Endothelial cell of umbilical vein (primary cell): ENCODE results near the gene NRP2. TPM values are rescaled to one million over a fixed set of nuclear protein-coding genes. Genes with fewer than 3 reads are reported as not detected.

Experiments used
- BruUV-seq: library from RNA; stranded (reverse); fragments of 400-500 nt; replicated peaks from 2 replicates; lab custom pipeline; 2021; lab: Mats Ljungman, UMichigan
- CTCF ChIA-PET: fragments of 300-600, 350-600 bp; sonication (Branson Sonifier 250); formaldehyde crosslinking; loops from one replicate; lab custom pipeline; 2021; ENCODE audit warnings: antibody characterized with exemption, inconsistent platforms; lab: Charles Lee
- POLR2A ChIA-PET: fragments of 300-600, 350-600 bp; sonication (Branson Sonifier 250); formaldehyde crosslinking; loops from one replicate; lab custom pipeline; 2021; ENCODE audit warnings: antibody characterized with exemption, inconsistent platforms; lab: Charles Lee
- DNase-seq: peaks from one replicate; pipeline ENCODE4 v3.0.0-alpha.2; 2011; ENCODE audit warnings: low read depth, low spot score
- FAIRE-seq: peaks from 2 replicates; lab custom pipeline; 2011; peaks lifted over from hg19 to GRCh38; lab: Jason Lieb, UNC
- H2AFZ ChIP-seq: 2 replicates; pipeline ENCODE4 v1.6.0; 2012; ENCODE audit warnings: low read depth, low read length, control low read depth, inconsistent platforms
- H3K27ac ChIP-seq: 2 replicates; pipeline ENCODE4 v1.5.1; 2011; ENCODE audit warnings: low read depth, mild to moderate bottlenecking, control low read depth, low read length, moderate library complexity; ENCODE audit not compliant: insufficient read depth
- H3K27me3 ChIP-seq, 2 experiments: 2 replicates each; pipeline versions ENCODE4 v1.6.0 to v1.6.1; 2011; ENCODE audit warnings: low read length in 2 of 2, mixed read lengths in 1 of 2; ENCODE audit not compliant: control insufficient read depth in 2 of 2, insufficient read depth in 2 of 2
- H3K36me3 ChIP-seq, 2 experiments: 2 replicates in 1 of 2; 3 replicates in 1 of 2; pipeline ENCODE4 v1.5.1; 2011; ENCODE audit warnings: low read length in 2 of 2, mild to moderate bottlenecking in 1 of 2, moderate library complexity in 1 of 2; ENCODE audit not compliant: control insufficient read depth in 2 of 2, insufficient read depth in 2 of 2; ENCODE audit errors: extremely low read depth in 1 of 2
- H3K4me1 ChIP-seq: 3 replicates; pipeline ENCODE4 v1.5.1; 2011; ENCODE audit warnings: mild to moderate bottlenecking, low read length; ENCODE audit not compliant: control insufficient read depth, insufficient read depth; ENCODE audit errors: extremely low read depth
- H3K4me2 ChIP-seq: 2 replicates; pipeline ENCODE4 v1.6.1; 2011; ENCODE audit warnings: low read length, control low read depth, mixed read lengths; ENCODE audit not compliant: insufficient read depth
- H3K4me3 ChIP-seq, 3 experiments: fragments of 200-600 bp in 1 of 3; sonication (generic), shearing (Covaris generic) in 1 of 3; replicated peaks in 1 of 3; 2 replicates each; pipeline ENCODE4 v1.5.1; 2011 to 2016; ENCODE audit warnings: control low read depth in 3 of 3, low read length in 3 of 3, mild to moderate bottlenecking in 2 of 3, inconsistent platforms in 1 of 3, low read depth in 1 of 3, moderate library complexity in 1 of 3; ENCODE audit not compliant: insufficient read depth in 1 of 3
- H3K79me2 ChIP-seq: 2 replicates; pipeline ENCODE4 v1.6.0; 2012; ENCODE audit warnings: low read length, inconsistent platforms; ENCODE audit not compliant: control insufficient read depth, insufficient read depth
- H3K9ac ChIP-seq: replicated peaks from 2 replicates; pipeline ENCODE3; 2011; ENCODE audit warnings: low read length, control low read depth; ENCODE audit not compliant: insufficient read depth; ENCODE audit errors: extremely low read depth
- H3K9me1 ChIP-seq: replicated peaks from 3 replicates; pipeline ENCODE4 v1.6.0; 2011; ENCODE audit warnings: mild to moderate bottlenecking, low read length; ENCODE audit not compliant: control insufficient read depth, insufficient read depth; ENCODE audit errors: extremely low read depth
- H3K9me3 ChIP-seq: replicated peaks from 2 replicates; pipeline ENCODE4 v1.5.1; 2012; ENCODE audit warnings: low read length, inconsistent platforms; ENCODE audit not compliant: control insufficient read depth, insufficient read depth
- H4K20me1 ChIP-seq: replicated peaks from 2 replicates; pipeline ENCODE3; 2011; ENCODE audit warnings: mild to moderate bottlenecking, low read length; ENCODE audit not compliant: control insufficient read depth, insufficient read depth; ENCODE audit errors: extremely low read depth
- EZH2 ChIP-seq: IDR thresholded peaks from 2 replicates; pipeline ENCODE4 v1.6.1; 2012; ENCODE audit warnings: borderline replicate concordance, low read depth, mild to moderate bottlenecking, moderate library complexity, low read length, inconsistent platforms; ENCODE audit not compliant: severe bottlenecking
- FOS ChIP-seq: IDR thresholded peaks from 2 replicates; pipeline ENCODE4 v1.6.1; 2011; ENCODE audit warnings: mild to moderate bottlenecking, low read length, moderate library complexity, borderline replicate concordance; ENCODE audit not compliant: insufficient read depth
- GATA2 ChIP-seq: IDR thresholded peaks from 2 replicates; pipeline ENCODE4 v1.7.0; 2011; ENCODE audit warnings: low read depth, mild to moderate bottlenecking, moderate library complexity, mixed read lengths, low read length; ENCODE audit not compliant: insufficient read length, insufficient read depth
- JUN ChIP-seq: IDR thresholded peaks from 2 replicates; pipeline ENCODE4 v1.6.1; 2011; ENCODE audit warnings: borderline replicate concordance, low read depth; ENCODE audit not compliant: insufficient read length, insufficient read depth
- MYC ChIP-seq: IDR thresholded peaks from one replicate; pipeline ENCODE4 v1.6.1; 2011; ENCODE audit warnings: mild to moderate bottlenecking, low read depth, low read length
- POLR2A ChIP-seq: IDR thresholded peaks from 2 replicates; pipeline ENCODE4 v1.6.1; 2012; ENCODE audit warnings: low read depth, mild to moderate bottlenecking, control low read depth, low read length
- POLR2AphosphoS5 ChIP-seq: IDR thresholded peaks from 2 replicates; pipeline ENCODE4 v1.6.1; 2012; ENCODE audit warnings: low read depth, mild to moderate bottlenecking, control low read depth, low read length, moderate library complexity; ENCODE audit not compliant: insufficient read depth
- dilution Hi-C: fragments of 300-500 bp; cut with MboI; formaldehyde crosslinking; loops from one replicate; pipeline ENCODE4 v1.15.0; 2019; ENCODE audit warnings: low sequenced_read_pairs; ENCODE audit not compliant: extremely low pct_ligation_motif_present
- intact Hi-C: fragments of 100-400 bp; cut with micrococcal nuclease; formaldehyde crosslinking; loops from one replicate; pipeline ENCODE4 v1.10.0; 2022
- polyA plus RNA-seq, 4 experiments: library from polyadenylated mRNA; depleted of rRNA in 3 of 4; stranded (reverse) in 3 of 4; unstranded in 1 of 4; fragments of >200 nt; gene quantifications; 2 replicates each; pipeline versions ENCODE4 v1.2.1 to v1.2.3, GENCODE V29; 2011 to 2012; ENCODE audit warnings: missing spikeins in 1 of 4
- total RNA-seq: library from RNA; stranded (reverse); gene quantifications from 2 replicates; pipeline ENCODE4 v1.2.3, GENCODE V29; 2021
- TF ChIP-seq, protein P1 (sequence below): IDR thresholded peaks from 2 replicates; pipeline ENCODE4 v1.6.1; 2011; ENCODE audit not compliant: insufficient read depth, insufficient read length
- TF ChIP-seq, protein P2 (sequence below), 2 donors: IDR thresholded peaks; 1 replicate in 1 of 2; 2 replicates in 1 of 2; pipeline ENCODE4 v1.5.1; 2011; ENCODE audit warnings: low read length in 2 of 2, mild to moderate bottlenecking in 2 of 2, moderate library complexity in 2 of 2, control low read depth in 1 of 2, inconsistent platforms in 1 of 2, low read depth in 1 of 2; ENCODE audit not compliant: insufficient read depth in 1 of 2; ENCODE audit errors: extremely low read depth in 1 of 2

NRP2 gene
- total and polyA plus RNA-seq, 2 donors (not counting 3 experiments of a cell fraction or from before 2014, with no cell fraction given): 160 to 240 TPM

DNA sequence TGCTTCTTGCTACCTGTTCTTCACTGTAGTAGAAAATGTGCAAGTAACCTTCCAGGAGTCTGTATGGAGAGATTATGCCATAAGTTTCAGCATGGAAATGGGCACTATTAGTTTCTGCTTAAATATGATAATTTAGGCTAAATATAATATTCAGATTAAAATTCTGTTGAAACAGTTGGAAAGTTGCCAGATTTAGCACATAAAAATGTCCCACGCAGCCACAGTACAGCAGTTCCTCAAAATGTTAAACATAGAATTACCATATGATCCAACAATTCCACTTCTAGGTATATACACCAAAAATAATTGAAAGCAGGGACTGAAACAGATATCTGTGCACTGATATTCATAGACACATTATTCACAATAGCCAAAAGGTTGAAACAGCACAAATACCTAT, 121.2 kb downstream of the NRP2 start:
- no peak overlapping the region for H3K4me2 ChIP-seq
- POLR2A ChIA-PET: no interaction called here
- no TSS peak for BruUV-seq
- no peak overlapping the region for H3K27ac ChIP-seq
- peaks cover 9% of the 10 kb centered on the region for H3K4me1 ChIP-seq
- CTCF ChIA-PET: no interaction called here
- no peaks in the 10 kb centered on the region for H4K20me1 ChIP-seq
- TF ChIP-seq JUN: no peak
- H2AFZ ChIP-seq: no peak overlapping the region
- H3K9me1 ChIP-seq: no peaks in the 10 kb centered on the region
- H3K9ac ChIP-seq: no peak overlapping the region
- H3K27me3 ChIP-seq: peaks cover 0 to 8% of the 10 kb centered on the region in 2 experiments
- no peaks in the 10 kb centered on the region for H3K36me3 ChIP-seq
- no peaks in the 10 kb centered on the region for H3K9me3 ChIP-seq
- no peaks in the 10 kb centered on the region for H3K79me2 ChIP-seq
- dilution Hi-C loops: no loop called here
- DNase-seq (no peak), FAIRE-seq (no peak)
- no peak overlapping the region for H3K4me3 ChIP-seq
- intact Hi-C loops: no loop called here

DNA sequence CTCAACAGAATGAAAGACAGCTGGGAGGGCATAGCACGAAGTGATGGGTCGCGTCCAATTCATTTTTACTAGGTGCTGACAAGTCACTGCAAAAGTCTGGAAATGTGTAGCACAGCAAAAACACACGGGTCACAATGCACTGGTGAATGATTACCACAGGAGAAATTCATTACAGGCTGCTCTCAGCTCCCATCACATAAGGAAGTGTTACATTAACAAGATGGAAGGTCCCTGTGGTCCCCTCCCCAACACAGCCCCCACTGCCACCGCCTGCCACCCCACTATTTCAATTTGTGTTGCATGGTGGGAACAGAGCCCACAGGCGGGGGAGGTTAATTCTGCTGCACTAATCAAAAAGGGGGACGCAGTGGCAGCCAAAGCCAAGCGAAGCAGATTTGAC, 122.8 kb downstream of the NRP2 start:
- intact Hi-C loops: no loop called here
- no TSS peak for BruUV-seq
- Histone ChIP-seq H3K9ac (no peak overlapping the region), H3K27me3 (peaks cover 0 to 10% of the 10 kb centered on the region in 2 experiments), H3K9me1 (no peaks in the 10 kb centered on the region), H3K27ac (no peak overlapping the region), H3K79me2 (no peaks in the 10 kb centered on the region), H3K36me3 (no peaks in the 10 kb centered on the region), H3K4me3 (no peak overlapping the region), H2AFZ (no peak overlapping the region), H3K9me3 (no peaks in the 10 kb centered on the region), H3K4me1 (peaks cover 9% of the 10 kb centered on the region), H4K20me1 (no peaks in the 10 kb centered on the region), H3K4me2 (no peak overlapping the region)
- ChIA-PET CTCF (interaction anchor here (1.4 kb wide), 1 partner anchor 8 kb away, joined by 4 read pairs; no protein-coding TSS in a partner anchor), POLR2A (no interaction called here)
- FAIRE-seq (no peak), DNase-seq (no peak)
- no peak for TF ChIP-seq GATA2
- no peak for TF ChIP-seq JUN
- no peak for TF ChIP-seq FOS
- TF ChIP-seq, protein P1, sequence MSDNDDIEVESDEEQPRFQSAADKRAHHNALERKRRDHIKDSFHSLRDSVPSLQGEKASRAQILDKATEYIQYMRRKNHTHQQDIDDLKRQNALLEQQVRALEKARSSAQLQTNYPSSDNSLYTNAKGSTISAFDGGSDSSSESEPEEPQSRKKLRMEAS: no peak
- no peak for TF ChIP-seq MYC
- TF ChIP-seq, protein P2, sequence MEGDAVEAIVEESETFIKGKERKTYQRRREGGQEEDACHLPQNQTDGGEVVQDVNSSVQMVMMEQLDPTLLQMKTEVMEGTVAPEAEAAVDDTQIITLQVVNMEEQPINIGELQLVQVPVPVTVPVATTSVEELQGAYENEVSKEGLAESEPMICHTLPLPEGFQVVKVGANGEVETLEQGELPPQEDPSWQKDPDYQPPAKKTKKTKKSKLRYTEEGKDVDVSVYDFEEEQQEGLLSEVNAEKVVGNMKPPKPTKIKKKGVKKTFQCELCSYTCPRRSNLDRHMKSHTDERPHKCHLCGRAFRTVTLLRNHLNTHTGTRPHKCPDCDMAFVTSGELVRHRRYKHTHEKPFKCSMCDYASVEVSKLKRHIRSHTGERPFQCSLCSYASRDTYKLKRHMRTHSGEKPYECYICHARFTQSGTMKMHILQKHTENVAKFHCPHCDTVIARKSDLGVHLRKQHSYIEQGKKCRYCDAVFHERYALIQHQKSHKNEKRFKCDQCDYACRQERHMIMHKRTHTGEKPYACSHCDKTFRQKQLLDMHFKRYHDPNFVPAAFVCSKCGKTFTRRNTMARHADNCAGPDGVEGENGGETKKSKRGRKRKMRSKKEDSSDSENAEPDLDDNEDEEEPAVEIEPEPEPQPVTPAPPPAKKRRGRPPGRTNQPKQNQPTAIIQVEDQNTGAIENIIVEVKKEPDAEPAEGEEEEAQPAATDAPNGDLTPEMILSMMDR (IDR thresholded peaks at IDR 0.05; ENCODE audit: extremely low read depth in 1 of 2, insufficient read depth in 1 of 2, low read depth in 1 of 2, low read length in 2 of 2): no peak
- TF ChIP-seq POLR2AphosphoS5: no peak
- TF ChIP-seq POLR2A: no peak
- TF ChIP-seq EZH2: no peak
- dilution Hi-C loops: no loop called here
